SK-N-MC (cell line): ENCODE measurements around the gene KIF26B.

ENCODE experiments used
- DNase-seq: peaks from one replicate; pipeline ENCODE4 v3.0.0-alpha.2; 2011; ENCODE audit warnings: low read depth, low spot score
- H3K27ac ChIP-seq: fragments of 200-600 bp; sonication (generic); 2 replicates; pipeline ENCODE4 v1.5.1; 2016; ENCODE audit warnings: mixed run types
- H3K36me3 ChIP-seq: fragments of 200-600 bp; sonication (generic); 2 replicates; pipeline ENCODE4 v1.6.1; 2017; ENCODE audit warnings: antibody characterized with exemption, low read length, mixed read lengths; ENCODE audit not compliant: insufficient read depth
- H3K4me3 ChIP-seq: fragments of 200-600 bp; sonication (generic); 2 replicates; pipeline ENCODE4 v1.5.1; 2016
- H3K9ac ChIP-seq: fragments of 200-600 bp; sonication (generic); 2 replicates; pipeline ENCODE4 v1.8.0; 2017; ENCODE audit warnings: mixed run types, mixed read lengths; ENCODE audit not compliant: insufficient read length
- H3K9me3 ChIP-seq: fragments of 200-600 bp; sonication (generic); 2 replicates; pipeline ENCODE4 v1.6.1; 2017; ENCODE audit warnings: low read depth, mild to moderate bottlenecking, antibody characterized with exemption, low read length, moderate library complexity, mixed read lengths
- EZH2 ChIP-seq: fragments of 200-600 bp; sonication (generic); IDR thresholded peaks from one replicate; pipeline ENCODE4 v1.6.1; 2017; ENCODE audit warnings: antibody characterized with exemption
- FOXP2 ChIP-seq: optimal IDR thresholded peaks from 2 replicates; pipeline ENCODE3; 2011; ENCODE audit warnings: mild to moderate bottlenecking, moderate library complexity; ENCODE audit not compliant: insufficient read depth; ENCODE audit errors: extremely low read length, control extremely low read depth
- POLR2AphosphoS5 ChIP-seq: IDR thresholded peaks from 2 replicates; pipeline ENCODE4 v1.6.1; 2012; ENCODE audit warnings: mild to moderate bottlenecking, low read depth, low read length, borderline replicate concordance

Gene KIF26B

DNA sequence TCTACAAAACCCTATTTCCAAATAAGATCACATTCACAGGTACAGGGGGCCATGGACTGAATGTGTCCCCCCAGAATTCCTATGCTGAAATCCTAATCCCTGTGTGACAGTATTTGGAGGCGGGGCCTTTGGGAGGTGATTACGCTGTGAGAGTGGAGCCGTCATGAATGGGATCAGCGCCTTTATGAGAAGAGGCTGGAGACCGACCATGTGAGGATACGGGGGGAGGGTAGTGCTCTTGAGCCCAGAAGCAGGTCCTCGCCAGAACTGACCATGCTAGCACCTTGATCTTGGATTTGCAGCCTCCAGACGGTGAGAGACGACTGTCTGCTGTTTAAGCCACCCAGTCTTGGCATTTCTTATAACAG is 23.8 kb upstream of the KIF26B start:
- Histone ChIP-seq H3K9me3 (no peaks in the 10 kb centered on the region), H3K9ac (no peak overlapping the region), H3K27ac (no peak overlapping the region), H3K36me3 (no peaks in the 10 kb centered on the region), H3K4me3 (no peak overlapping the region)
- DNase-seq, result no peak
- no peak for TF ChIP-seq FOXP2

DNA sequence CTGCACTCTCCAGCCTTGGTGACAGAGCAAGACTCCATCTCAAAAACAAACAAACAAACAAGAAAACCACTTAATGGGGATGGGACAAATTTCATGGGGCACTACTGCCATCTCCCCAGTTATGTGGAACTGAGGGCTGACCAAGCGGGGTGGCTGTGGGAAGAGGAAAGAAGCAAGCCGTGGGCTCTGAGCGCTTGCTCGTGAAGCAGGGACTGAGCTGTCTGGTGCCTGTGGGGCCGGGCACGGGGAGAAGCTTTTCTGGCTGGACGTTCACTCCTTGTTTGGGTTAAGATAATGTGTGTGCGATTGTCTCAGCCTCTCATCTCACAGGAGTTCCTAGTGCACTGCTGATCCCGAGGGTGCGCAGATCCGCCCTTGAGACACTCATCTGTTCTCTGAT is 22.0 kb upstream of the KIF26B start:
- H3K27ac ChIP-seq, result no peak overlapping the region
- H3K36me3 ChIP-seq, result no peaks in the 10 kb centered on the region
- TF ChIP-seq FOXP2 (no peak), EZH2 (no peak), POLR2AphosphoS5 (no peak)
- H3K9me3 ChIP-seq, result no peaks in the 10 kb centered on the region
- no peak overlapping the region for H3K9ac ChIP-seq
- no peak for DNase-seq
- no peak overlapping the region for H3K4me3 ChIP-seq

DNA sequence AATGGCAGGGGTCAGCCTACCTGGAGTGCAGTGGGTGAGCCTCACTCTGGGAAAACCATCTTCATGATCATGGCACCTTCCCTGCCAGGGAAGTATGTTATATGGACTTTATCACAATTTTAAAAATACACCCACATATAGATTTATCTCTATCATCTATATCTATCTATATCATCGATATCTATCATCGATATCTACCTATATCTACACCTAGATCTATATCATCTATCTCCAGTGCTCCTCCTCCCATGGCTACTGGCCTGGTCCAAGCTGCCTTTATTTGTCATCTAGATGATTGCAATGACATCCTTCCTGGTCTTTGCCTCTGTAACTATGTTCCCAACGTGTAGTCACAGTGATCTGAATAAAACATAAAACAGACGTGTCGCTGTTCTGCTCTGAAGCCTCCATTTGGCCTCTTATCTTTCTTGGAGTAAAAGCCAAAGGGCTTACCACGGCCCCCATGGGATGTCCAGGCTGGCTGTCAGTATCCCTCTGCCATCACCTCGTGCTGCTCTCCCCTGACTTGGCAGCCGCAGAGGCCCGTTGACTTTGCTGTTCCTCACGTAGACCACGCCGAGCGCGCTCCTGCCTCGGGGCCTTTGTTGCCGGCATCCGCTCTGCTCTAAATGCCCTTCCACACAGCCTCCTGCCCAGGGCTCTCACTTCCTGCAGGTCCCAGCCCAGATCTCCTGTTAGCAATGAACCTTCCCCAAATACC is 20.6 kb upstream of the KIF26B start:
- H3K9me3 ChIP-seq, result no peaks in the 10 kb centered on the region
- H3K4me3 ChIP-seq, result no peak overlapping the region
- no peak overlapping the region for H3K9ac ChIP-seq
- no peak for DNase-seq
- H3K27ac ChIP-seq, result no peak overlapping the region
- TF ChIP-seq EZH2, result no peak
- TF ChIP-seq POLR2AphosphoS5, result no peak
- TF ChIP-seq FOXP2, result no peak
- H3K36me3 ChIP-seq, result no peaks in the 10 kb centered on the region

DNA sequence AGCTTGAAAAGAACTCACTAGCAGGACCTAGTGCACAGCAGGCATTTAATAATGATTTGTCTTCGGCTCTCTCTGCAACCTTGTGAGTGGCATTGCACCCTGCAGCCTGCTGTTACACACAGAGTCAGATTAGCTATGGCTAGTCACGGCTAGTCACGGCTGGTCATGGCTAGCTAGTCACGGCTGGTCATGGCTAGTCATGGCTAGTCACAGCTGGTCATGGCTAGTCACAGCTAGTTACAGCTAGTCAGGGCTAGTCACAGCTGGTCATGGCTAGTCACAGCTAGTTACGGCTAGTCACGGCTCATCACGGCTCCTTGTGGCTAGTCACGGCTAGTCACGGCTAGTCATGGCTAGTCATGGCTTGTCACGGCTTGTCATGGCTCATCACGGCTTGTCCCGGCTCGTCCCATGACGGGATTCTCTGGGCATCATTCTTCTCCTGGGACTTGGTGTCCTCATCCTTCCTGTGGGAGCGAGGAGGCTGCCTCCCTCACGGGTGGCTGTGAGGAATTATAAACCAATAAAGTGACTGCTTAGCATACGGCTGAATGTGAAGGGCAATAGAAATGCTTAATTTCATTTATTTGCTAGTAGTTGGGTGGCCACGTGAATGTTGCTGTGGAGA is 12.5 kb upstream of the KIF26B start:
- no peaks in the 10 kb centered on the region for H3K36me3 ChIP-seq
- no peaks in the 10 kb centered on the region for H3K9me3 ChIP-seq
- no peak for DNase-seq
- no peak overlapping the region for H3K27ac ChIP-seq
- H3K9ac ChIP-seq, result no peak overlapping the region
- no peak overlapping the region for H3K4me3 ChIP-seq
- TF ChIP-seq EZH2 (no peak), FOXP2 (no peak), POLR2AphosphoS5 (no peak)

DNA sequence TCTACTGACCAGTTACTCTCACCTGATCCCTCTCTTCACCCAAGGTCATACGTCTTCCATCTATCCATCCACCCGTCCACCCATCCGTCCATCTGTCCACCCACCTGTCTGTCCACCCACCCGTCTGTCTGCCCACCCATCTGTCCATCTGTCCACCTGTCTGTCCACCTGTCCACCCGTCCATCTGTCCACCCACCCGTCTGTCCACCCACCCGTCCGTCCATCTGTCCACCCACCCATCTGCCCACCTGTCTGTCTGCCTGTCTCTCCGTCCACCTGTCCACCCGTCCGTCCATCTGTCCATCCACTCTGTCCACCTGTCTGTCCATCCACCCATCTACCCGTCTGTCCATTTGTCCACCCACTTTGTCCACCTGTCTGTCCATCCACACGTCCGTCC is 11.8 kb upstream of the KIF26B start:
- Histone ChIP-seq H3K36me3 (no peaks in the 10 kb centered on the region), H3K27ac (no peak overlapping the region), H3K9ac (no peak overlapping the region), H3K9me3 (no peaks in the 10 kb centered on the region), H3K4me3 (no peak overlapping the region)
- no peak for DNase-seq
- TF ChIP-seq EZH2, result no peak
- no peak for TF ChIP-seq FOXP2
- TF ChIP-seq POLR2AphosphoS5, result no peak

DNA sequence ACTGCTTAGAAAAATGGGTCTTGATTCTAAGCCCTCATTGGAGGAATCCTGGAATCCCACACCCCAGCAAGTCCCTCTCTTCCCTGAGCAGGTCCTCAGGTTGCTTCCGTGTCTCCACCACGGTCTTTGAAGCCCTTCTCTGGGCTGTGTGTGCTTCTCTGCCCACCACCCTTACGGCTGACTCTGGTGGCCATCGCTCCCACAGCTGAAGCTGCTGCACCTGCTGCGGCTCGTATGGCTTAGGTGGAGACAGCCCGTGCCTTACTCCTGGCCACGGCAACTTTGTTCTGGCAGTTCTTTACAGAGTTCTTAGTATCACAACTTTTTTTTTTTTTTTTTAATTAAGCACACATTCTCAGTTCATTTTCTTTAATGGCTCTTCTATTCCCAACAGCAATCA is 10.9 kb upstream of the KIF26B start:
- no peak for DNase-seq
- no peak overlapping the region for H3K4me3 ChIP-seq
- no peak overlapping the region for H3K9ac ChIP-seq

DNA sequence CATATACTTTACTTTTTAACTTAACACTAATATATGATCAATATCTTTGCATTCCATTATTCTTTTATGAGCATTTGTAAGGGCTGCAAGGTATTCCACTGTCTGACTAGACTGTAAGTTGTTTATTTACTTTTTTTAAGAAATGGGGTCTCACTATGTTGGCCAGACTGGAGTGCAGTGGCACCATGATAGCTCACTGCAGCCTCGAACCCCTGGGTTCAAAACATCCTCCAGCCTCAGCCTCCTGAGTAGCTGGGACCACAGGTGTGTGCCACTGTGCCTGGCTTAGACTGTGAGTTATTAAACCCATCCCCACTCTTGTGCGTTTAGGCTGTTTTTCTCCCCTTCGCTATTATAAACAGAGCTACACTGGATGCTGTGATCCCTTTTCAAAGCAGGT is 6.7 kb upstream of the KIF26B start:
- Histone ChIP-seq H3K9me3 (no peaks in the 10 kb centered on the region), H3K9ac (no peak overlapping the region), H3K4me3 (no peak overlapping the region), H3K27ac (no peak overlapping the region), H3K36me3 (no peaks in the 10 kb centered on the region)
- no peak for TF ChIP-seq FOXP2
- no peak for TF ChIP-seq POLR2AphosphoS5
- no peak for TF ChIP-seq EZH2
- DNase-seq, result no peak

More for the DNA sequence above, 10.9 kb upstream of the KIF26B start:
- no peaks in the 10 kb centered on the region for H3K36me3 ChIP-seq
- TF ChIP-seq EZH2 (no peak), POLR2AphosphoS5 (no peak)
- no peak overlapping the region for H3K27ac ChIP-seq
- no peaks in the 10 kb centered on the region for H3K9me3 ChIP-seq

DNA sequence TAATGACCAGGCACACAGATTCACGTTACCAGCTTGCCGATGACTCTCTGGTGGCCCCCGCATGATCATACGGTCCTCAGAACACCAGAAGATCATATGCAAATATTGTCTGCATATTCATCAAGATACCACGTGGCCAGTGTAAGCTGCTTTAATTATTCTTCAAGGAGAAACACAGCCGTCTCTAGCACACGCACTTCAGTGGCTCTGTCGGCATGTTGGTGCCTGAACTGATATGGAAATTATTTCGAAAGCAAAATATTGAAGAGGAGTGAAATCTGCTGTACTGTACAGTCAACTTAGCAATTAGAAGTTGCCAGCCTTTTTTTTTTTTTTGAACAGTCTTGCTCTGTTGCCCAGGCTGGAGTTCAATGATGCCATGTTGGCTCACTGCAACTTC is 5.9 kb upstream of the KIF26B start:
- no peak for TF ChIP-seq EZH2
- no peak for TF ChIP-seq POLR2AphosphoS5
- TF ChIP-seq FOXP2, result no peak
- Histone ChIP-seq H3K9ac (no peak overlapping the region), H3K9me3 (no peaks in the 10 kb centered on the region), H3K36me3 (no peaks in the 10 kb centered on the region), H3K27ac (no peak overlapping the region), H3K4me3 (no peak overlapping the region)
- no peak for DNase-seq

DNA sequence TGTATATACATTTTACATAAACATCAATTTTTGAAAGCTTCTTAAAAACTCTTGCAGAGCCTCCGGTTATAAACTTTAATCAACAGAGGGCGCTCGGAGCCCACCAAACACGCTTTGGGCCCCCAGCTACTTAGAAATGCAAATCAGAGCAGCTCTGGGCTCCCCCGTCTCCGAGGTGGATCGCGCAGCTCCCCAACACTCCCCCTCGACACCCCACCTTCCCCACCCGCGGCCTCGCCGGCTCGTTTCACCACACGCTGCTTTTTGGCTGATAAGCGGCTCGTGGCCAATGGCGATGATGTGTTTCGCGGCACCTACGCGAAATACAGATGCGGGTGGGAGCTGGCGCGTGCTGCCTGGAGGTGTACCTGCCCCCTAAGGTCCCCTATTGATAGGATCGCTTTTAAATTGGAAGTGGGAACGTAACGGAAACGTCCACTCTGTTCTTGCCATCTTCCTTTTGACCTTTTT is 1.7 kb upstream of the KIF26B start:
- DNase-seq, result peak; percentile 51
- H3K9me3 ChIP-seq, result no peaks in the 10 kb centered on the region
- TF ChIP-seq POLR2AphosphoS5, result no peak
- no peak for TF ChIP-seq FOXP2
- TF ChIP-seq EZH2, result no peak
- no peaks in the 10 kb centered on the region for H3K36me3 ChIP-seq
- H3K4me3 ChIP-seq, result peak overlapping the region; percentile 82
- H3K9ac ChIP-seq, result no peak overlapping the region
- no peak overlapping the region for H3K27ac ChIP-seq
